Ishikawa (cell line): Measurements from ENCODE around the gene RALGAPA2.

ENCODE experiments used
- CEBPB ChIP-seq: IDR thresholded peaks from 2 replicates; pipeline ENCODE4 v1.6.1; 2012
- EGR1 ChIP-seq: IDR thresholded peaks from 2 replicates; pipeline ENCODE4 v1.6.1; 2012
- EP300 ChIP-seq: IDR thresholded peaks from 2 replicates; pipeline ENCODE4 v1.6.1; 2012; ENCODE audit warnings: borderline replicate concordance
- FOXM1 ChIP-seq: IDR thresholded peaks from 2 replicates; pipeline ENCODE4 v1.6.1; 2012; ENCODE audit warnings: low read depth, borderline replicate concordance
- NFIC ChIP-seq: IDR thresholded peaks from 2 replicates; pipeline ENCODE4 v1.6.1; 2012
- RAD21 ChIP-seq: IDR thresholded peaks from 2 replicates; pipeline ENCODE4 v1.6.1; 2012; ENCODE audit warnings: low read depth
- TAF1 ChIP-seq: IDR thresholded peaks from 2 replicates; pipeline ENCODE4 v1.6.1; 2012; ENCODE audit warnings: low read depth, mild to moderate bottlenecking
- TCF12 ChIP-seq: IDR thresholded peaks from 2 replicates; pipeline ENCODE4 v1.6.1; 2012; ENCODE audit warnings: low read depth
- TEAD4 ChIP-seq: IDR thresholded peaks from 2 replicates; pipeline ENCODE4 v1.6.1; 2012
- YY1 ChIP-seq: IDR thresholded peaks from 2 replicates; pipeline ENCODE4 v1.6.1; 2012; ENCODE audit warnings: low read depth
- ZBTB7A ChIP-seq: IDR thresholded peaks from 2 replicates; pipeline ENCODE4 v1.6.1; 2012; ENCODE audit warnings: low read depth
- TF ChIP-seq, protein P1 (sequence below): IDR thresholded peaks from 2 replicates; pipeline ENCODE4 v1.6.1; 2012
- TF ChIP-seq, protein P2 (sequence below): IDR thresholded peaks from 2 replicates; pipeline ENCODE4 v1.6.1; 2012; ENCODE audit warnings: low read depth, mild to moderate bottlenecking
- TF ChIP-seq, protein P3 (sequence below): IDR thresholded peaks from 2 replicates; pipeline ENCODE4 v1.6.1; 2012

DNA sequence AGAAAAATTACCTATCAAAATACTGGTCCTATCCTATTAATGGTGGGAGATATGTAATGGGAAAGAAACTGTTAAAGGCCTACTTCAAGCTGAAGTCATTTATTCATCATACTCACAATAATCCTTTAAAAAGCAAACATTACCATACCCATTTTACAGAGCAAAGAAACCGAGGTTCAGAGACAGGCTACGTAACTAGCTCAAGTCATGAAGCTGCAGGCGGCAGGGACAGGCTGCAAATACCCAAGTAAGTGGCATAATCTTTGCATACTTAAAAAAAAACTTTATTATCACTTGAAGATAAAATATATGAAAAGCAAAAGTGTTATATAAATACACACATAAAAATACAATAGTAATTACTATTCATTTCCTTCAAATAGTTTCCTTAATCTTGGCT is 2.6 kb downstream of the RALGAPA2 start:
- TF ChIP-seq EP300 (no peak), TAF1 (no peak), YY1 (no peak), FOXM1 (no peak), EGR1 (no peak), RAD21 (no peak), TEAD4 (no peak), TCF12 (no peak), CEBPB (no peak), NFIC (no peak), ZBTB7A (no peak)
- TF ChIP-seq, protein P1, sequence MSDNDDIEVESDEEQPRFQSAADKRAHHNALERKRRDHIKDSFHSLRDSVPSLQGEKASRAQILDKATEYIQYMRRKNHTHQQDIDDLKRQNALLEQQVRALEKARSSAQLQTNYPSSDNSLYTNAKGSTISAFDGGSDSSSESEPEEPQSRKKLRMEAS, result no peak
- TF ChIP-seq, protein P2, sequence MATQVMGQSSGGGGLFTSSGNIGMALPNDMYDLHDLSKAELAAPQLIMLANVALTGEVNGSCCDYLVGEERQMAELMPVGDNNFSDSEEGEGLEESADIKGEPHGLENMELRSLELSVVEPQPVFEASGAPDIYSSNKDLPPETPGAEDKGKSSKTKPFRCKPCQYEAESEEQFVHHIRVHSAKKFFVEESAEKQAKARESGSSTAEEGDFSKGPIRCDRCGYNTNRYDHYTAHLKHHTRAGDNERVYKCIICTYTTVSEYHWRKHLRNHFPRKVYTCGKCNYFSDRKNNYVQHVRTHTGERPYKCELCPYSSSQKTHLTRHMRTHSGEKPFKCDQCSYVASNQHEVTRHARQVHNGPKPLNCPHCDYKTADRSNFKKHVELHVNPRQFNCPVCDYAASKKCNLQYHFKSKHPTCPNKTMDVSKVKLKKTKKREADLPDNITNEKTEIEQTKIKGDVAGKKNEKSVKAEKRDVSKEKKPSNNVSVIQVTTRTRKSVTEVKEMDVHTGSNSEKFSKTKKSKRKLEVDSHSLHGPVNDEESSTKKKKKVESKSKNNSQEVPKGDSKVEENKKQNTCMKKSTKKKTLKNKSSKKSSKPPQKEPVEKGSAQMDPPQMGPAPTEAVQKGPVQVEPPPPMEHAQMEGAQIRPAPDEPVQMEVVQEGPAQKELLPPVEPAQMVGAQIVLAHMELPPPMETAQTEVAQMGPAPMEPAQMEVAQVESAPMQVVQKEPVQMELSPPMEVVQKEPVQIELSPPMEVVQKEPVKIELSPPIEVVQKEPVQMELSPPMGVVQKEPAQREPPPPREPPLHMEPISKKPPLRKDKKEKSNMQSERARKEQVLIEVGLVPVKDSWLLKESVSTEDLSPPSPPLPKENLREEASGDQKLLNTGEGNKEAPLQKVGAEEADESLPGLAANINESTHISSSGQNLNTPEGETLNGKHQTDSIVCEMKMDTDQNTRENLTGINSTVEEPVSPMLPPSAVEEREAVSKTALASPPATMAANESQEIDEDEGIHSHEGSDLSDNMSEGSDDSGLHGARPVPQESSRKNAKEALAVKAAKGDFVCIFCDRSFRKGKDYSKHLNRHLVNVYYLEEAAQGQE, result no peak
- TF ChIP-seq, protein P3, sequence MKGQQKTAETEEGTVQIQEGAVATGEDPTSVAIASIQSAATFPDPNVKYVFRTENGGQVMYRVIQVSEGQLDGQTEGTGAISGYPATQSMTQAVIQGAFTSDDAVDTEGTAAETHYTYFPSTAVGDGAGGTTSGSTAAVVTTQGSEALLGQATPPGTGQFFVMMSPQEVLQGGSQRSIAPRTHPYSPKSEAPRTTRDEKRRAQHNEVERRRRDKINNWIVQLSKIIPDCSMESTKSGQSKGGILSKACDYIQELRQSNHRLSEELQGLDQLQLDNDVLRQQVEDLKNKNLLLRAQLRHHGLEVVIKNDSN, result no peak
